ENCODE results near the gene POLN.
"Not testable (repeated sequence)": the region's sequence is repeated elsewhere in the genome, so short reads cannot be mapped to it uniquely, and the experiment has no call there.

POLN gene

DNA sequence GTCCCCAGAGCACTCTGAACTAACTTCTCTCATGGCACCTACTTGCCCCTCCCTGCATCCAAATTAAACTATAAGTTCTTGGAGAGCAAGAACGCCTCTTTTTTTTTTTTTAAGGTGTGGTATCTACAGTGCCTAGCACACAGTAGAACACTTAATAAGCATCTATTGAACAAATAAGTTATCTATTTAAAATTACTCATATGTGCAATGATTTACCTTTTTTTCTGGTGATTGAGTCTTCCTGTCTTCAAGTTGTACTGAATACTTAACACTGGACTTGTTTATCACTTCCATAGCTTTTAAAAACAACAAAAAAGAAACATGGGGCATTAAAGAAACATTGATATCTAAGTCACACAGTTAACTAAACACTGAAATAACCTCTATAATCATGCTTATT, 29.1 kb downstream of the POLN start:
- DNase-seq = no peak

DNA sequence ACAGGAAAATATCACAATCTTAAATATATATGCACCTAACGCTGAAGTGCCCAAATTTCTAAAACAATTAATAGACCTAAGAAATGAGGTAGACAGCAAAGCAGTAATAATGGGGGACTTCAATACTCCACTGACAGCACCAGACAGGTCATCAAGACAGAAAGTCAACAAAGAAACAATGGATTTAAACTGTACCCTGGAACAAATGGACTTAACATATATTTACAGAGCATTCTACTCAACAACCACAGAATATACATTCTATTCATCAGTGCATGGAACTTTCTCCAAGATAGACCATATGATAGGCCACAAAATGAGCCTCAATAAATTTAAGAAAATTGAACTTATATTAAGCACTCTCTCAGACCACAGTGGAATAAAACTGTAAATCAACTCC, 39.1 kb downstream of the POLN start:
- not testable (repeated sequence) for DNase-seq

- no peak for DNase-seq
These were observed 47.4 kb downstream of the POLN start for GRCh38 chr4:2194496-2194895.

- DNase-seq = no peak
These were observed 48.6 kb downstream of the POLN start for GRCh38 chr4:2193326-2193725.

- no peak for DNase-seq
These were observed 55.1 kb downstream of the POLN start for GRCh38 chr4:2186865-2187172.

GRCh38 chr4:2186133-2186864, 55.6 kb downstream of the POLN start:
- DNase-seq = no peak

DNA sequence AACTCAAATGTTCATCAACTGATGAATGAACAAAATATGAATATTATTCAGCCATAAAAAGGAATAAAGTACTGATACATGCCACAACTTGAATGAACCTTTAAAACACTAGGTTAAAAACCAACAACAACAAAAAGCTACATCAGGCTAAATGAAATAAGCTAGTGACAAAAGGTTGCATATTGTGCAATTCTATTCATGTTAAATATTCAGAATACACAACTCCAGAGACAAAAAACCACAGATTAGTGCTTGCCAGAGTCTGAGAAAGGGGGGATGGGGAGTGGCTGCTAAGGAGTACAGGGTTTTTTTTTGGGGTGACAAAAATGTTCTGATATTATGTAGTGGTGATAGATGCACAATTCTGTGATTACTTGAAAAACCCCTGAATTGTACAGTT, 58.5 kb downstream of the POLN start:
- no peak for DNase-seq

DNA sequence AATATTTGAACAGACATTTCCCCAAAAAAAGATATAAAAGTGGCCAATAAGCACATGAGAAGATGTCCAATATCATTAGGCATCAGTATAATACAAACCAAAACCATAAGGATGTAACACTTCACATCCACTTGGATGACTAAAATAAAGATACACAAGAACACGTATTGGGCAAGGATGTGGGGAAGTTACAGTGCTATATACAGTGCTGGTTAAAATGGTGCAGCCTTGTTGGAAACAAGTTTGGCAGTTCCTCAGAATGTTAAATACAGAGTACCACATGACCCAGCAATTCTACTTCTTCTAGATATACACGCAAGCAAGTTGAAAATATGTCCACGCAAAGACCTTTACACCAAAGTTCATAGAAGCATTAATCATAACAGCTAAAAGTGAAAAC, 58.9 kb downstream of the POLN start:
- peak; percentile 61 for DNase-seq

DNA sequence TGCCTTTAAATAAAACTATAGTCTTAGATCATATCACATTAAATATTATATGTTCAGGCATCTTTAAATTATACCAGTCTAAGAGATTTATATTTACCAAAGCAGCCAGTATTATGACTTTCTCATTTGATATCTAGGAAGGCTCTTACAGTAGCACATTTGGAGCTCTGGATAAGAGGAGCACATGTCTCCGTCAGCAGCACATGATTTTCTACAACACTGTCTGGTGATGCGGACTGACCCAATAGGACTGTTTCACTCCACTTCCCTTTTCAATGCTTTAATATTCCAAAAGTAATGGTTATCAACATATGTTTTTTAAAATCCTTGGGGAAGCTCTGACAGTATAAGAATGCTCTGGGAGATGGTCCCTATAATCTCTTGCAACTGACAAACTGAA, 61.5 kb downstream of the POLN start:
- DNase-seq = peak; percentile 15

- no peak for DNase-seq
These were observed 62.2 kb downstream of the POLN start for GRCh38 chr4:2179717-2180116.

- no peak for DNase-seq
These were observed 62.9 kb downstream of the POLN start for GRCh38 chr4:2178986-2179385.

DNA sequence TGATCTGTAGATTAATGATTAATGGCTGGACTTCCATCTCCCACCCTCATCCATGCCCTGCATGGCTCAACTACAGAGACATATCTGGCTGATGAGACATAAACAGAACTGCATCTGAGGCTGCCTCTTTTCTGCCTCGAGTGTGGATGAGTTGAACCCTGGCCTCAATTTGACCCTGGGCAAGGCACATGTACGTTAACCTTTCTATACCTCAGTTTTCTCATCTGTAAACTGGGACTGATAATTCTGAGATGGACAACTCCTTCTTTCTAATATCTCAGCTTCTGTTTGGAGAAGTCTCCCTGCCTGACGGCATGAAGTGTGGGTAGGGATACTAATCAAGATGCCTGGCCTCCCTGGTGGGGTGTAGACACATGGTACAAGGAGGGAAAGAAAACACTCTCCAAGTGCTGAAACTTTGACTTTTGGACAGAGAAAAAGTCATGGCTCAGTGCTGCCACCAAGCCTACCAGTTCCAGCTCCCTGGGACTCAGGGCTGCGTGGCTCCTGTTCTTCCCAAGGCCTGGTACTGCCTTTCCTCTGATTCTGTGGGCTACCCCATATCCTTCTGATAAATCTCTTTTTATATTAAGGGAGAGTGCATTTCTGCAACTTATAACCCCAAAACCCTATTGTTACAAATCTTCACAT, 64.4 kb downstream of the POLN start:
- no peak for DNase-seq

GRCh38 chr4:2175990-2176698, 65.8 kb downstream of the POLN start:
- no peak for DNase-seq

GRCh38 chr4:2174061-2174460, 67.9 kb downstream of the POLN start:
- no peak for DNase-seq

DNA sequence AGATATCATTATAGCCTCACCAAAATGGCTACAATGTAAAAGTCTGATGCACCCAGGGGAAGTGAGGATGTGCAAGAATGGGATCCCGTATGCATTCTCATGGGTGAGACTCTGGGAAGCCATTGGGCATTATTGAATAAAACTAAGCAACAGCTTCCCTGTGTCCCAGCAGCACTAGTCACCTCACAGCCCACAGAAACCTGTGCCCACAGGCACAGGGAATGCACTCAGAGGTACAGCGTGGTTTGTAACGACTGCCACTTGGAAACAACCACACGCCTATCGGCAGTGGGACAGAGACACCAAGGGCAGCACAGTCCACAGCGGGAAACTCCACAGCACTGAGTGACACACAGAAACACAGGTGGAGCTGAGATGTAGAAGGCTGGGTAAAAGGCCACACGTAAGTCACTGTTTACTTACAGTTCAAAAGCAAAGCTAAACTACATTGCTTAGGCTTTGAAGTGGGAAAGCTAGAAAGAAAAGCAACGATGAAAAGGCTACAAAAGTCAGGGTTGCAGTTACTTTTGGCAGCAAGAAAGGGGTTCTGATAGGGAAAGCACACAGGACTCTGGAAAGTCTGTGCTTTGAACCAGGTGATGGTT, 69.2 kb downstream of the POLN start:
- no peak for DNase-seq

- peak; percentile 36 for DNase-seq
These were observed 69.8 kb downstream of the POLN start for GRCh38 chr4:2172161-2172560.

- no peak for DNase-seq
These were observed 73.2 kb downstream of the POLN start for GRCh38 chr4:2168469-2169319.

- DNase-seq = no peak
These were observed 75.7 kb downstream of the POLN start for GRCh38 chr4:2166253-2166652.

GRCh38 chr4:2165391-2165790, 76.5 kb downstream of the POLN start:
- no peak for DNase-seq

DNA sequence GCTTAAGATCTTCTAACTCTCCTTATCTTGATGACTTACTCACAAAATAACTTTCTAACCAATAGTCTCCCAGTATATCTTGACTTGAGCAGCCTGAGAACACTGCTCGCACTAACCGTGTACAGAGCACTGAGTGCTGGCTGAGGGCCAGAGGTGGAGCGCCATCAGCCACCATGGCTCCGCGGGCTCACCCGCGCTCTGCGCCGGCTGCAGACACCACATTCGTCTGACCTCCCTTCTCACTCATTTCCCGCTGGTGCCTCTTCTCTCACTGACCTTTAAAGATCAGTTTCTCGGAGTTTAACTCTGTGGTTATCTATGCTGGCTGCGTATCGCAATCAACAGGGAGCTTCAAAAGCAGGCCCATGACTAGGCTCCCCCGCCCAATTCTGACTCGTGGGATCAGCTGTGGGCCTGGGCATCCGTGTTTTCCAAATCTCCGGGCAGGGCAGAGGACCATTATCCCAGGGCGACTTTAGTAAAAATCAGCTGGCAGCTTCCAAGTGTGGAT, 78.6 kb downstream of the POLN start:
- DNase-seq = no peak

DNA sequence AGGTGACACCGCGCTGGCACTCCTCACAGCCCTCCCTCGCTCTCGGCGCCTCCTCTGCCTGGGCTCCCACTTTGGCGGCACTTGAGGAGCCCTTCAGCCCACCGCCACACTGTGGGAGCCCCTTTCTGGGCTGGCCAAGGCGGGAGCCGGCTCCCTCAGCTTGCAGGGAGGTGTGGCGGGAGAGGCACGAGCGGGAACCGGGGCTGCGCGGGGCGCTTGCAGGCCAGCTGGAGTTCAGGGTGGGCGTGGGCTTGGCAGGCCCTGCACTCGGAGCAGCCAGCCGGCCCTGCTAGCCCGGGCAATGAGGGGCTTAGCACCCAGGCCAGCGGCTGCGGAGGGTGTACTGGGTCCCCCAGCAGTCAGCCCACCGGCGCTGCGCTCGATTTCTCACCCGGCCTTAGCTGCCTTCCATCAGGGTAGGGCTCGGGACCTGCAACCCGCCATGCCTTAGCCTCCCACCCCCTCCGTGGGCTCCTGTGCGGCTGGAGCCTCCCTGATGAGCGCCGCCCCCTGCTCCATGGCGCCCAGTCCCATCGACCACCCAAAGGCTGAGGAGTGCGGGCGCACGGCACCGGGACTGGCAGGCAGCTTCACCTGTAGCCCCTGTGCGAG, 80.7 kb downstream of the POLN start:
- DNase-seq = not testable (repeated sequence)

GRCh38 chr4:2159931-2160330, 82.0 kb downstream of the POLN start:
- no peak for DNase-seq
